SK-N-SH (cell line): ENCODE results near the gene INPPL1. TPM values are rescaled to one million over a fixed set of nuclear protein-coding genes. Genes with fewer than 3 reads are reported as not detected.

ENCODE experiments used
- CTCF ChIA-PET: fragments of 300-600, 350-600 bp; formaldehyde crosslinking; extraction: SDS; loops from one replicate; lab custom pipeline; 2021; lab: Yijun Ruan, JAX
- POLR2A ChIA-PET: fragments of 350-600 bp; sonication (Branson Sonifier 250); formaldehyde crosslinking; extraction: SDS; loops from one replicate; lab custom pipeline; 2020; ENCODE audit warnings: antibody characterized with exemption, inconsistent platforms; lab: Yijun Ruan, JAX
- DNase-seq: peaks from one replicate; pipeline ENCODE4 v3.0.0; 2012
- H2AFZ ChIP-seq: fragments of 200-600 bp; sonication (generic); 2 replicates; pipeline ENCODE4 v1.8.1; 2016; ENCODE audit warnings: antibody characterized with exemption, mild to moderate bottlenecking, low read depth
- H3F3A ChIP-seq: fragments of 200-600 bp; sonication (generic); replicated peaks from 2 replicates; pipeline ENCODE3; 2016; ENCODE audit warnings: antibody characterized with exemption, mild to moderate bottlenecking; ENCODE audit not compliant: insufficient read depth
- H3K27ac ChIP-seq, 2 experiments: fragments of 200-500 bp in 1 of 2; fragments of 200-600 bp in 1 of 2; sonication (Bioruptor generic) in 1 of 2; sonication (generic), shearing (Covaris generic) in 1 of 2; 2 replicates each; pipeline versions ENCODE4 v1.5.1 to v1.6.1; 2014 to 2016; ENCODE audit warnings: low read depth in 2 of 2, inconsistent platforms in 1 of 2, low read length in 1 of 2, mild to moderate bottlenecking in 1 of 2, mixed read lengths in 1 of 2
- H3K27me3 ChIP-seq: fragments of 200-600 bp; sonication (generic), shearing (Covaris generic); 2 replicates; pipeline ENCODE4 v1.6.1; 2016; ENCODE audit warnings: mixed run types; ENCODE audit not compliant: insufficient read depth
- H3K36me3 ChIP-seq, 2 experiments: fragments of 200-500 bp in 1 of 2; fragments of 200-600 bp in 1 of 2; sonication (Bioruptor generic) in 1 of 2; sonication (generic) in 1 of 2; replicated peaks in 1 of 2; 2 replicates each; pipeline versions ENCODE3 to v1.5.1; 2014 to 2016; ENCODE audit warnings: low read length in 1 of 2, mild to moderate bottlenecking in 1 of 2; ENCODE audit not compliant: insufficient read depth in 2 of 2, control insufficient read depth in 1 of 2
- H3K4me1 ChIP-seq, 2 experiments: fragments of 200-500 bp in 1 of 2; fragments of 200-600 bp in 1 of 2; sonication (Bioruptor generic) in 1 of 2; sonication (generic), shearing (Covaris generic) in 1 of 2; 2 replicates each; pipeline versions ENCODE4 v1.5.1 to v1.6.1; 2014 to 2016; ENCODE audit warnings: low read depth in 1 of 2, low read length in 1 of 2, mixed run types in 1 of 2; ENCODE audit not compliant: insufficient read depth in 2 of 2, control insufficient read depth in 1 of 2
- H3K4me2 ChIP-seq: fragments of 200-600 bp; sonication (generic), shearing (Covaris generic); 2 replicates; pipeline ENCODE4 v1.6.1; 2017; ENCODE audit warnings: mixed run types
- H3K4me3 ChIP-seq, 2 experiments: fragments of 200-500 bp in 1 of 2; fragments of 200-600 bp in 1 of 2; sonication (Bioruptor generic) in 1 of 2; sonication (generic), shearing (Covaris generic) in 1 of 2; 2 replicates each; pipeline versions ENCODE4 v1.5.1 to v1.8.1; 2014 to 2016; ENCODE audit warnings: low read depth in 2 of 2, inconsistent platforms in 1 of 2, low read length in 1 of 2, mild to moderate bottlenecking in 1 of 2, mixed read lengths in 1 of 2, moderate library complexity in 1 of 2
- H3K79me2 ChIP-seq: fragments of 200-600 bp; sonication (generic); 2 replicates; pipeline ENCODE4 v1.8.1; 2017; ENCODE audit warnings: mild to moderate bottlenecking; ENCODE audit not compliant: insufficient read depth
- H3K9ac ChIP-seq: fragments of 200-600 bp; sonication (generic); 2 replicates; pipeline ENCODE4 v1.6.1; 2017; ENCODE audit warnings: mixed run types
- H3K9me2 ChIP-seq: fragments of 200-600 bp; sonication (generic); 2 replicates; pipeline ENCODE4 v1.6.1; 2017; ENCODE audit warnings: mixed run types
- H3K9me3 ChIP-seq: fragments of 200-600 bp; sonication (generic); 2 replicates; pipeline ENCODE4 v1.6.1; 2017; ENCODE audit warnings: mixed run types, mild to moderate bottlenecking, moderate library complexity
- H4K20me1 ChIP-seq: fragments of 200-600 bp; sonication (generic); 2 replicates; pipeline ENCODE4 v1.6.1; 2017; ENCODE audit warnings: mild to moderate bottlenecking, mixed run types; ENCODE audit not compliant: insufficient read depth
- CHD2 ChIP-seq: fragments of 150-350 bp; IDR thresholded peaks from 2 replicates; pipeline ENCODE4 v1.6.1; 2018; ENCODE audit warnings: low read length; ENCODE audit not compliant: partially characterized antibody
- EZH2phosphoT487 ChIP-seq: fragments of 200-600 bp; sonication (generic); IDR thresholded peaks from 2 replicates; pipeline ENCODE4 v1.6.1; 2017; ENCODE audit warnings: low read depth, mixed run types, mild to moderate bottlenecking, antibody characterized with exemption, moderate library complexity, borderline replicate concordance
- GABPA ChIP-seq: IDR thresholded peaks from 2 replicates; pipeline ENCODE4 v1.4.0; 2012; ENCODE audit warnings: low read depth, mild to moderate bottlenecking
- GATA2 ChIP-seq: sonication (generic); formaldehyde crosslinking; IDR thresholded peaks from 2 replicates; pipeline ENCODE4 v1.5.0; 2020; ENCODE audit warnings: mild to moderate bottlenecking, missing genetic modification reagents
- MEF2A ChIP-seq: IDR thresholded peaks from 2 replicates; pipeline ENCODE4 v1.4.0; 2012; ENCODE audit warnings: low read depth, borderline replicate concordance
- MXI1 ChIP-seq: IDR thresholded peaks from 2 replicates; pipeline ENCODE4 v1.6.1; 2012; ENCODE audit warnings: mild to moderate bottlenecking, low read depth, low read length, improper control_type of control experiment
- NFIC ChIP-seq: IDR thresholded peaks from 2 replicates; pipeline ENCODE4 v1.4.0; 2012; ENCODE audit warnings: borderline replicate concordance
- POLR2AphosphoS5 ChIP-seq: IDR thresholded peaks from 2 replicates; pipeline ENCODE4 v1.6.1; 2012; ENCODE audit warnings: low read depth, low read length
- RAD21 ChIP-seq: IDR thresholded peaks from 2 replicates; pipeline ENCODE4 v1.6.1; 2012; ENCODE audit warnings: mild to moderate bottlenecking, low read length
- REST ChIP-seq: IDR thresholded peaks from 2 replicates; pipeline ENCODE4 v1.6.1; 2012; ENCODE audit warnings: mild to moderate bottlenecking, low read depth, low read length, moderate library complexity
- RFX5 ChIP-seq: IDR thresholded peaks from 2 replicates; pipeline ENCODE4 v1.6.1; 2012; ENCODE audit warnings: mild to moderate bottlenecking, improper control_type of control experiment, low read length
- RXRA ChIP-seq: IDR thresholded peaks from 2 replicates; pipeline ENCODE4 v1.4.0; 2012; ENCODE audit warnings: low read depth, mild to moderate bottlenecking, borderline replicate concordance
- TAF1 ChIP-seq: IDR thresholded peaks from 2 replicates; pipeline ENCODE4 v1.6.1; 2012; ENCODE audit warnings: low read depth, mild to moderate bottlenecking, low read length, moderate library complexity, borderline replicate concordance
- TCF12 ChIP-seq: IDR thresholded peaks from 2 replicates; pipeline ENCODE4 v1.4.0; 2012
- YY1 ChIP-seq: IDR thresholded peaks from 2 replicates; pipeline ENCODE4 v1.4.0; 2012; ENCODE audit warnings: low read depth, mild to moderate bottlenecking
- WGBS: methylation state at CpG from one replicate; pipeline ENCODE4 v1.1.6; 2017; ENCODE audit warnings: low lambda C conversion rate; 5-methylcytosine and 5-hydroxymethylcytosine counted together
- polyA plus RNA-seq, 3 experiments: library from polyadenylated mRNA; depleted of rRNA; stranded (reverse); fragments of >200 nt; gene quantifications; 2 replicates each; pipeline ENCODE4 v1.2.3, GENCODE V29; 2012
- TF ChIP-seq, protein P1 (sequence below): IDR thresholded peaks from 2 replicates; pipeline ENCODE4; 2012
- TF ChIP-seq, protein P2 (sequence below): fragments of 200-600 bp; sonication (generic); IDR thresholded peaks from 2 replicates; pipeline ENCODE4 v1.6.1; 2017; ENCODE audit warnings: antibody characterized with exemption, mild to moderate bottlenecking, moderate library complexity
- TF ChIP-seq, protein P3 (sequence below): fragments of 150-350 bp; IDR thresholded peaks from 2 replicates; pipeline ENCODE4 v1.6.1; 2017; ENCODE audit warnings: antibody characterized with exemption, low read length, low read depth, borderline replicate concordance

The INPPL1 gene
- polyA plus RNA-seq, 1 of the 3 experiments (the other 2 are of a cell fraction) = 123 TPM

DNA sequence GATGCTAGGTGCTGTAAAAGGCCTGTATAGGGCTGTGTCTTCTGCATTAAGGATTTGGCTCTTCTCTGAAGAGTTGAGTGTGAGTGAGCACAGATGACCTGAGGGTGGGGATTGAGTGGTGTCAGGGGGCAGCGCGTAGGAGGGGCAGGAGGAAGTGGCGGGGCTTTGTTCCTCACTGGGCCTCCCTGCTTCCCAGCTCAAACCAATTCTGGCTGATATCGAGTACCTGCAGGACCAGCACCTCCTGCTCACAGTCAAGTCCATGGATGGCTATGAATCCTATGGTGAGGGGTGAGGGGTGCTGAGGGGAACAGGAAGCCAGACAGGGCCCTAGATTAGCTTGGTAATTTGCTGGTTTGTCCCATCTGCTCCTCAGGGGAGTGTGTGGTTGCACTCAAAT lies 10.4 kb downstream of the INPPL1 start:
- peaks cover 56% of the 10 kb centered on the region for H3F3A ChIP-seq
- no peaks in the 10 kb centered on the region for H3K9me2 ChIP-seq
- H3K4me1 ChIP-seq = peaks cover 13 to 27% of the 10 kb centered on the region in 2 experiments; a peak in 2 of 4 replicates
- ChIA-PET POLR2A (interaction anchor here (0.5 to 15.5 kb wide), 17 partner anchors 9 to 245 kb away, joined by 3 to 880 read pairs (median 10); partner anchors contain the start of genes CLPB and INPPL1), CTCF (interaction anchor here (0.8 to 19.7 kb wide), 8 partner anchors 8 to 196 kb away, joined by 3 to 314 read pairs (median 4); partner anchors contain the start of genes CLPB and INPPL1)
- H3K4me2 ChIP-seq = no peak overlapping the region
- H3K79me2 ChIP-seq = peaks cover 4% of the 10 kb centered on the region; the same call in 1 of the 2 replicates
- H3K4me3 ChIP-seq = no peak overlapping the region
- 94% methylated on average over 4 of the region's 4 CpGs for WGBS
- H2AFZ ChIP-seq = no peak overlapping the region
- DNase-seq = peak; percentile 51
- peaks cover 42 to 69% of the 10 kb centered on the region in 2 experiments for H3K36me3 ChIP-seq
- no peaks in the 10 kb centered on the region for H3K27me3 ChIP-seq
- H4K20me1 ChIP-seq = peaks cover 11% of the 10 kb centered on the region; the same call in 1 of the 2 replicates
- no peak overlapping the region for H3K9ac ChIP-seq
- TF ChIP-seq GATA2 (CRISPR knock-in tag) (no peak), REST (no peak), CHD2 (no peak), NFIC (no peak), EZH2phosphoT487 (no peak), POLR2AphosphoS5 (no peak), MEF2A (no peak), RFX5 (no peak), GABPA (no peak), RAD21 (no peak), TCF12 (no peak), RXRA (no peak), TAF1 (no peak), MXI1 (no peak), YY1 (no peak)
- TF ChIP-seq, protein P1, sequence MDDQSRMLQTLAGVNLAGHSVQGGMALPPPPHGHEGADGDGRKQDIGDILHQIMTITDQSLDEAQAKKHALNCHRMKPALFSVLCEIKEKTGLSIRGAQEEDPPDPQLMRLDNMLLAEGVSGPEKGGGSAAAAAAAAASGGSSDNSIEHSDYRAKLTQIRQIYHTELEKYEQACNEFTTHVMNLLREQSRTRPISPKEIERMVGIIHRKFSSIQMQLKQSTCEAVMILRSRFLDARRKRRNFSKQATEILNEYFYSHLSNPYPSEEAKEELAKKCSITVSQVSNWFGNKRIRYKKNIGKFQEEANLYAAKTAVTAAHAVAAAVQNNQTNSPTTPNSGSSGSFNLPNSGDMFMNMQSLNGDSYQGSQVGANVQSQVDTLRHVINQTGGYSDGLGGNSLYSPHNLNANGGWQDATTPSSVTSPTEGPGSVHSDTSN = no peak
- TF ChIP-seq, protein P2, sequence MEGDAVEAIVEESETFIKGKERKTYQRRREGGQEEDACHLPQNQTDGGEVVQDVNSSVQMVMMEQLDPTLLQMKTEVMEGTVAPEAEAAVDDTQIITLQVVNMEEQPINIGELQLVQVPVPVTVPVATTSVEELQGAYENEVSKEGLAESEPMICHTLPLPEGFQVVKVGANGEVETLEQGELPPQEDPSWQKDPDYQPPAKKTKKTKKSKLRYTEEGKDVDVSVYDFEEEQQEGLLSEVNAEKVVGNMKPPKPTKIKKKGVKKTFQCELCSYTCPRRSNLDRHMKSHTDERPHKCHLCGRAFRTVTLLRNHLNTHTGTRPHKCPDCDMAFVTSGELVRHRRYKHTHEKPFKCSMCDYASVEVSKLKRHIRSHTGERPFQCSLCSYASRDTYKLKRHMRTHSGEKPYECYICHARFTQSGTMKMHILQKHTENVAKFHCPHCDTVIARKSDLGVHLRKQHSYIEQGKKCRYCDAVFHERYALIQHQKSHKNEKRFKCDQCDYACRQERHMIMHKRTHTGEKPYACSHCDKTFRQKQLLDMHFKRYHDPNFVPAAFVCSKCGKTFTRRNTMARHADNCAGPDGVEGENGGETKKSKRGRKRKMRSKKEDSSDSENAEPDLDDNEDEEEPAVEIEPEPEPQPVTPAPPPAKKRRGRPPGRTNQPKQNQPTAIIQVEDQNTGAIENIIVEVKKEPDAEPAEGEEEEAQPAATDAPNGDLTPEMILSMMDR = no peak
- TF ChIP-seq, protein P3, sequence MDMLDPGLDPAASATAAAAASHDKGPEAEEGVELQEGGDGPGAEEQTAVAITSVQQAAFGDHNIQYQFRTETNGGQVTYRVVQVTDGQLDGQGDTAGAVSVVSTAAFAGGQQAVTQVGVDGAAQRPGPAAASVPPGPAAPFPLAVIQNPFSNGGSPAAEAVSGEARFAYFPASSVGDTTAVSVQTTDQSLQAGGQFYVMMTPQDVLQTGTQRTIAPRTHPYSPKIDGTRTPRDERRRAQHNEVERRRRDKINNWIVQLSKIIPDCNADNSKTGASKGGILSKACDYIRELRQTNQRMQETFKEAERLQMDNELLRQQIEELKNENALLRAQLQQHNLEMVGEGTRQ = no peak
- no peaks in the 10 kb centered on the region for H3K9me3 ChIP-seq
- peak overlapping the region; percentile 6 to 90; a peak in 3 of 4 replicates for H3K27ac ChIP-seq
